Stimulated activated CD8-positive, alpha-beta memory T cell treated with anti-CD3 and anti-CD28 coated beads, Interleukin-12 subunit alpha, Interleukin-12 subunit beta, amount 100 ng/mL, for 24 hours (primary cell): ENCODE data around the gene DUSP3.
A peak's percentile ranks its signal among the peaks of the same experiment; 100 is the strongest.

ENCODE experiments used
- DNase-seq: peaks from one replicate; pipeline ENCODE4 v3.0.0-alpha.2; 2020; ENCODE audit errors: extremely low read depth

Gene DUSP3

GRCh38 chr17:43769426-43769825, 9.4 kb downstream of the DUSP3 start:
- no peak for DNase-seq

- no peak for DNase-seq
Measured at GRCh38 chr17:43768943-43769342, 9.8 kb downstream of the DUSP3 start.

GRCh38 chr17:43768382-43768781, 10.4 kb downstream of the DUSP3 start:
- no peak for DNase-seq

- DNase-seq = no peak
Measured at GRCh38 chr17:43767713-43768059, 11.1 kb downstream of the DUSP3 start.

GRCh38 chr17:43767053-43767712, 11.6 kb downstream of the DUSP3 start:
- DNase-seq = no peak

- DNase-seq = no peak
Measured at GRCh38 chr17:43766413-43767052, 12.2 kb downstream of the DUSP3 start.

GRCh38 chr17:43760254-43760852, 18.4 kb downstream of the DUSP3 start:
- DNase-seq = peak; percentile 55

GRCh38 chr17:43759836-43760235, 18.9 kb downstream of the DUSP3 start:
- no peak for DNase-seq

GRCh38 chr17:43758497-43759174, 20.1 kb downstream of the DUSP3 start, which contains the start of gene SOST:
SOST (minus strand) TSS chr17:43758791; CDS start chr17:43758741, 50 bp downstream.
- DNase-seq = no peak

- DNase-seq = no peak
Measured at GRCh38 chr17:43758086-43758485, 20.7 kb downstream of the DUSP3 start.

- DNase-seq = no peak
Measured at GRCh38 chr17:43757171-43757660, 21.6 kb downstream of the DUSP3 start.

- DNase-seq = no peak
Measured at GRCh38 chr17:43756201-43756600, 22.6 kb downstream of the DUSP3 start.

- no peak for DNase-seq
Measured at GRCh38 chr17:43755389-43755875, 23.3 kb downstream of the DUSP3 start.

- no peak for DNase-seq
Measured at GRCh38 chr17:43754947-43755346, 23.8 kb downstream of the DUSP3 start.

GRCh38 chr17:43753493-43754129, 25.2 kb downstream of the DUSP3 start:
- no peak for DNase-seq

GRCh38 chr17:43750153-43750552, 28.6 kb downstream of the DUSP3 start:
- DNase-seq = no peak

- no peak for DNase-seq
Measured at GRCh38 chr17:43745541-43745940, 33.2 kb downstream of the DUSP3 start.

GRCh38 chr17:43741636-43742035, 37.1 kb downstream of the DUSP3 start:
- no peak for DNase-seq

- DNase-seq = no peak
Measured at GRCh38 chr17:43740541-43740940, 38.2 kb downstream of the DUSP3 start.

- no peak for DNase-seq
Measured at GRCh38 chr17:43737722-43738121, 41.1 kb downstream of the DUSP3 start.

- no peak for DNase-seq
Measured at GRCh38 chr17:43736389-43736788, 42.4 kb downstream of the DUSP3 start.

- DNase-seq = no peak
Measured at GRCh38 chr17:43734376-43734775, 44.4 kb downstream of the DUSP3 start.
